Esophagus squamous epithelium (tissue), 5 donors: ENCODE data around the gene LAMB3. TPM values are rescaled to one million over a fixed set of nuclear protein-coding genes. Genes with fewer than 3 reads are reported as not detected.

ENCODE experiments used
- DNase-seq: peaks from one replicate; lab custom pipeline; 2025; lab: John Stamatoyannopoulos, UW
- H3K27ac ChIP-seq, 4 donors: fragments of 200-600 bp; sonication (generic); one replicate each; pipeline ENCODE4 v1.5.1; 2016 to 2019; ENCODE audit warnings: mild to moderate bottlenecking in 1 of 4
- H3K27me3 ChIP-seq, 4 donors: fragments of 200-600 bp; sonication (generic); 1 replicate in 3 of 4; 2 replicates in 1 of 4; pipeline versions ENCODE4 v1.5.1 to v1.6.0; 2017 to 2021; ENCODE audit warnings: antibody characterized with exemption in 1 of 4
- H3K36me3 ChIP-seq, 3 donors: fragments of 200-600 bp; sonication (generic); one replicate each; pipeline ENCODE4 v1.5.1; 2016 to 2019
- H3K4me1 ChIP-seq, 3 donors: fragments of 200-600 bp; sonication (generic); one replicate each; pipeline ENCODE4 v1.5.1; 2017 to 2019
- H3K4me3 ChIP-seq, 4 donors: fragments of 200-600 bp; sonication (generic); 1 replicate in 3 of 4; 2 replicates in 1 of 4; pipeline ENCODE4 v1.5.1; 2016 to 2019; ENCODE audit warnings: mild to moderate bottlenecking in 2 of 4, moderate library complexity in 1 of 4
- H3K9me3 ChIP-seq, 3 donors: fragments of 200-600 bp; sonication (generic); one replicate each; pipeline ENCODE4 v1.5.1; 2016 to 2019
- CTCF ChIP-seq, 6 experiments: fragments of 450-650 bp in 4 of 6; fragments of 200-600 bp in 2 of 6; sonication (generic) in 2 of 6; IDR thresholded peaks; one replicate each; pipeline ENCODE4 v1.5.1; 2016 to 2019; ENCODE audit warnings: antibody characterized with exemption in 6 of 6, mild to moderate bottlenecking in 4 of 6, moderate library complexity in 4 of 6
- POLR2A ChIP-seq, 4 donors: fragments of 450-650 bp; IDR thresholded peaks; one replicate each; pipeline ENCODE4 v1.6.1; 2017; ENCODE audit warnings: antibody characterized with exemption in 4 of 4, mild to moderate bottlenecking in 4 of 4, moderate library complexity in 3 of 4
- WGBS, 2 donors: methylation state at CpG; one replicate each; pipeline ENCODE4 v1.1.5; 2018; 5-methylcytosine and 5-hydroxymethylcytosine counted together
- intact Hi-C: fragments of 100-400 bp; cut with DNase I; formaldehyde crosslinking; loops from one replicate; pipeline ENCODE4 v1.15.0; 2022
- total RNA-seq, 4 donors: library from RNA; depleted of rRNA; stranded (reverse); fragments of >200 nt; gene quantifications; one replicate each; pipeline ENCODE4 v1.1.0, GENCODE V29; 2016
- donor health status: DM: yes; HTN: yes; CAD: no.

LAMB3 gene
- total RNA-seq, 4 donors from 2014 or later: 65.4 to 121 (median 113) TPM

- intact Hi-C loops: no loop called here
- 58 to 71% methylated on average over 2 of the region's 2 CpGs for WGBS, 2 donors
- Histone ChIP-seq H3K27me3 (peaks cover 0 to 33% (median 0%) of the 10 kb centered on the region in 4 donors), H3K27ac (no peak overlapping the region), H3K36me3 (no peaks in the 10 kb centered on the region), H3K9me3 (no peaks in the 10 kb centered on the region), H3K4me1 (no peaks in the 10 kb centered on the region), H3K4me3 (no peak overlapping the region)
- no peak for DNase-seq
- TF ChIP-seq POLR2A (IDR thresholded peaks at IDR 0.05): no peak
- no peak for TF ChIP-seq CTCF (IDR thresholded peaks at IDR 0.05)
Measured at GRCh38 chr1:209593747-209594146, 58.5 kb downstream of the LAMB3 start.

GRCh38 chr1:209590405-209590804 is 61.8 kb downstream of the LAMB3 start:
- Histone ChIP-seq H3K9me3 (no peaks in the 10 kb centered on the region), H3K4me1 (peaks cover 5 to 8% (median 6%) of the 10 kb centered on the region in 3 donors), H3K4me3 (no peak overlapping the region), H3K27me3 (peaks cover 0 to 48% (median 0%) of the 10 kb centered on the region in 4 donors), H3K36me3 (no peaks in the 10 kb centered on the region), H3K27ac (no peak overlapping the region)
- TF ChIP-seq CTCF (IDR thresholded peaks at IDR 0.05): peak in 1 of 6 experiments; percentile 46
- no peak for TF ChIP-seq POLR2A (IDR thresholded peaks at IDR 0.05)
- WGBS, 2 donors: 60 to 77% methylated on average over 6 of the region's 6 CpGs
- DNase-seq: no peak
- intact Hi-C loops: no loop called here

- Histone ChIP-seq H3K36me3 (no peaks in the 10 kb centered on the region), H3K4me3 (no peak overlapping the region), H3K27me3 (peaks cover 0 to 50% (median 0%) of the 10 kb centered on the region in 4 donors), H3K4me1 (peaks cover 7 to 11% (median 8%) of the 10 kb centered on the region in 3 donors), H3K9me3 (no peaks in the 10 kb centered on the region), H3K27ac (no peak overlapping the region)
- intact Hi-C loops: no loop called here
- TF ChIP-seq POLR2A (IDR thresholded peaks at IDR 0.05) (no peak), CTCF (IDR thresholded peaks at IDR 0.05) (no peak)
- DNase-seq: no peak
- whole genome bisulfite sequencing, 2 donors: 83 to 92% methylated on average over 6 of the region's 6 CpGs
Measured at GRCh38 chr1:209589863-209590262, 62.4 kb downstream of the LAMB3 start.

GRCh38 chr1:209589440-209589839 is 62.8 kb downstream of the LAMB3 start:
- H3K9me3 ChIP-seq: no peaks in the 10 kb centered on the region
- no peak overlapping the region for H3K27ac ChIP-seq
- no peak for DNase-seq
- H3K4me1 ChIP-seq: peaks cover 7 to 11% (median 8%) of the 10 kb centered on the region in 3 donors
- no peak overlapping the region for H3K4me3 ChIP-seq
- H3K36me3 ChIP-seq: no peaks in the 10 kb centered on the region
- H3K27me3 ChIP-seq: peaks cover 0 to 55% (median under 1%) of the 10 kb centered on the region in 4 donors
- intact Hi-C loops: no loop called here
- 90 to 100% methylated on average over 2 of the region's 2 CpGs for WGBS, 2 donors
- TF ChIP-seq CTCF (IDR thresholded peaks at IDR 0.05): no peak
- TF ChIP-seq POLR2A (IDR thresholded peaks at IDR 0.05): no peak

- TF ChIP-seq CTCF (IDR thresholded peaks at IDR 0.05) (no peak), POLR2A (IDR thresholded peaks at IDR 0.05) (no peak)
- intact Hi-C loops: no loop called here
- 44 to 78% methylated on average over 2 to 3 of the region's 3 CpGs for WGBS, 2 donors
- H3K27ac ChIP-seq: no peak overlapping the region
- H3K4me1 ChIP-seq: peaks cover 7 to 21% (median 8%) of the 10 kb centered on the region in 3 donors
- peaks cover 0 to 64% (median 3%) of the 10 kb centered on the region in 4 donors for H3K27me3 ChIP-seq
- no peak for DNase-seq
- no peak overlapping the region for H3K4me3 ChIP-seq
- H3K36me3 ChIP-seq: no peaks in the 10 kb centered on the region
- H3K9me3 ChIP-seq: no peaks in the 10 kb centered on the region
Measured at GRCh38 chr1:209587789-209588188, 64.4 kb downstream of the LAMB3 start.
